ENCODE results near the gene GMPR.

The GMPR gene

GRCh38 chr6:16270178-16270794 lies 31.9 kb downstream of the GMPR start:
- no peak overlapping the region for H3K4me3 Mint-ChIP-seq

DNA sequence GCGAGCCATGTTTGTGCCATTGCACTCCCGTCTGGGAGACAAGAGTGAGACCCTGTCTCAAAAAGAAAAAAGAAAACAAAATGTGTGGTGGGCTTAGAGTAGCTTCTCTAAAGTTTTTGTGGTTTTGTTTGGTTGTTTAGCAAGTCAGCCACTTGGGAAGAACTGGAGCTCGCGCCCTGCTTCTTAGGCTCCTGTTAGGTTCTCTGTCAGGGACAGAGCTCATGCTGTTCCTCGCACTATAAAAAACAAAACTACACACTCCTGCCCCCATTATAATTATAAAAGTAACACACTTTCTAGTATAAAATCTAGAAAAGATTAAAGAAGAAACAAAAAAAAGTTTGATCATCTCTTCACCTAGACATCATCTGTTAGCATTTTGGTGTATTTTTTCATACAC lies 33.0 kb downstream of the GMPR start:
- no peak overlapping the region for H3K4me3 Mint-ChIP-seq
- H3K4me1 Mint-ChIP-seq = no peaks in the 10 kb centered on the region
- no peak overlapping the region for H3K27ac Mint-ChIP-seq
- ATAC-seq (no peak), DNase-seq (ENCODE audit: low spot score in 2 of 2) (no peak)
- H3K36me3 Mint-ChIP-seq = no peaks in the 10 kb centered on the region
- H3K9me3 Mint-ChIP-seq = no peaks in the 10 kb centered on the region

More at GRCh38 chr6:16270178-16270794, 31.9 kb downstream of the GMPR start:
- H3K27ac Mint-ChIP-seq = no peak overlapping the region
- no peaks in the 10 kb centered on the region for H3K9me3 Mint-ChIP-seq
- ATAC-seq (no peak), DNase-seq (ENCODE audit: low spot score in 2 of 2) (no peak)
- H3K4me1 Mint-ChIP-seq = no peaks in the 10 kb centered on the region
- H3K36me3 Mint-ChIP-seq = no peaks in the 10 kb centered on the region

- Mint-ChIP-seq H3K36me3 (no peaks in the 10 kb centered on the region), H3K27ac (no peak overlapping the region), H3K9me3 (no peaks in the 10 kb centered on the region), H3K4me1 (no peaks in the 10 kb centered on the region), H3K4me3 (no peak overlapping the region)
- ATAC-seq = no peak
- DNase-seq (ENCODE audit: low spot score in 2 of 2) = no peak
Observed at GRCh38 chr6:16272201-16272600, 33.8 kb downstream of the GMPR start.

DNA sequence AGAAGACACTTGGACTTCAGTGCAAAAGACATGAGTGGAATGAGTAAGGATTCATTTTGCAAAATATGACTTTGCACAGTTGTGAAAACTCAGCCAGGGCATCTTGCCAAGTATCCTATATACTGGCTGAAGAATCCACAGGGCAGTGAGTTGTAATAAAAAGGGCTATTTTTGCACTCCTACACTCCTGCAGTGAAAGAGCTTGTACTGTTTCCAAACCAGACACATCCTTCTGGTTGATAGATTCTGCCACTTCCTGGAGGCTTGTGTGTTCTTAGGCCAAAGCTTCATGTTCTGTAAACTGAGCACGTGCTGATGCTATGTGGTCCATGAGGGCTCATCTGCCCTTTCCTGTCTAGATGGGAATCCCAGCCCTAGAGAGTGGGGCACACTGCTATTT lies 34.9 kb downstream of the GMPR start:
- Mint-ChIP-seq H3K4me1 (peaks cover 10% of the 10 kb centered on the region), H3K27ac (no peak overlapping the region), H3K4me3 (no peak overlapping the region), H3K9me3 (no peaks in the 10 kb centered on the region), H3K36me3 (no peaks in the 10 kb centered on the region)
- ATAC-seq (no peak), DNase-seq (ENCODE audit: low spot score in 2 of 2) (no peak)

GRCh38 chr6:16274483-16274882 lies 36.1 kb downstream of the GMPR start:
- no peaks in the 10 kb centered on the region for H3K9me3 Mint-ChIP-seq
- H3K4me1 Mint-ChIP-seq = peaks cover 13% of the 10 kb centered on the region
- H3K27ac Mint-ChIP-seq = no peak overlapping the region
- DNase-seq (ENCODE audit: low spot score in 2 of 2) = no peak
- H3K4me3 Mint-ChIP-seq = no peak overlapping the region
- H3K36me3 Mint-ChIP-seq = no peaks in the 10 kb centered on the region
- ATAC-seq = no peak

GRCh38 chr6:16274885-16275589 lies 36.6 kb downstream of the GMPR start:
- Mint-ChIP-seq H3K9me3 (no peaks in the 10 kb centered on the region), H3K4me1 (peaks cover 13% of the 10 kb centered on the region), H3K4me3 (no peak overlapping the region), H3K36me3 (no peaks in the 10 kb centered on the region), H3K27ac (no peak overlapping the region)
- ATAC-seq (no peak), DNase-seq (ENCODE audit: low spot score in 2 of 2) (no peak)

DNA sequence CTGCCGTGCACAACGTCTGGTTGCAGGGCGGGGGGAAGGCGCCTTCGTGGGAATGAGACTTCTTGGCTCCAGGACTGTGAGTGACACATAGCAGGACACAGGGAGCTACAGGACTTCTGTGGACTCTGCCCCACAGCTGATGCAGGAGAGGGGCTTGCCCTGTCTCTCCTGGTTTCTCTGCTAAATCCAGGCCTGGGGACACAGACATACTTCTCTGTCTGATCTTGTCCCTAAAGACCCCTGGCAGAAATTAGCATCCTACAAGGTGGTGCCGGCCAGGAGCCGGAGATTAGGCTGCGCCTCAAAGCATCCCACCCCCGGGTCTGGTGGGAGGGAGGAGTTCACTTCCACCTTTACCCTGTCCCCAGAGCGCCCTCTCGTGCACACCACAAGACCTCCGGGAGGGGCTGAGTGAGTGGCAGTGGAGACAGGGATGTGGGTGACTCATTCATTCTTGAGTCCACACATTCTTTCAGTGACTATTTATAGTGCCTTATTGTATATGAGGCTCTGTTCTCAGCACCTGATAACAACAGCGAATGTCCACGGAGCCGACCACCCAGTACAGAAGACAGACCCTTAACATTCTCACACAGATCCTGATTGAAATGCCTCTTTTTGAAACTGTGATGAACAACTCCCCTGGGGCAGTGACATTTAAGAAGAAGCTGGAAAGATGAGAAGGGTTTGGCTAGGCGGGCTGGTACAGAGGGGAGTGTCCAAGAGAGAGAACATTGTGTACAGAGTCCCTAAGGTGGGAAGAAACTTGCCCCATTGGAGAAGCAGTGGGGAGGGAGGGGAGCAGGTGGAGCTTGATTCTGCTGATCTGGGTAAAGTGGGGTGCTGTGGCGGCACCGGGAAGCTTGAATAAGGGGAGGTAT lies 39.0 kb downstream of the GMPR start:
- Mint-ChIP-seq H3K9me3 (no peaks in the 10 kb centered on the region), H3K4me3 (no peak overlapping the region), H3K27ac (peak overlapping the region; percentile 46), H3K36me3 (no peaks in the 10 kb centered on the region), H3K4me1 (peaks cover 13% of the 10 kb centered on the region)
- DNase-seq (ENCODE audit: low spot score in 2 of 2) (no peak), ATAC-seq (peak; percentile 88)

DNA sequence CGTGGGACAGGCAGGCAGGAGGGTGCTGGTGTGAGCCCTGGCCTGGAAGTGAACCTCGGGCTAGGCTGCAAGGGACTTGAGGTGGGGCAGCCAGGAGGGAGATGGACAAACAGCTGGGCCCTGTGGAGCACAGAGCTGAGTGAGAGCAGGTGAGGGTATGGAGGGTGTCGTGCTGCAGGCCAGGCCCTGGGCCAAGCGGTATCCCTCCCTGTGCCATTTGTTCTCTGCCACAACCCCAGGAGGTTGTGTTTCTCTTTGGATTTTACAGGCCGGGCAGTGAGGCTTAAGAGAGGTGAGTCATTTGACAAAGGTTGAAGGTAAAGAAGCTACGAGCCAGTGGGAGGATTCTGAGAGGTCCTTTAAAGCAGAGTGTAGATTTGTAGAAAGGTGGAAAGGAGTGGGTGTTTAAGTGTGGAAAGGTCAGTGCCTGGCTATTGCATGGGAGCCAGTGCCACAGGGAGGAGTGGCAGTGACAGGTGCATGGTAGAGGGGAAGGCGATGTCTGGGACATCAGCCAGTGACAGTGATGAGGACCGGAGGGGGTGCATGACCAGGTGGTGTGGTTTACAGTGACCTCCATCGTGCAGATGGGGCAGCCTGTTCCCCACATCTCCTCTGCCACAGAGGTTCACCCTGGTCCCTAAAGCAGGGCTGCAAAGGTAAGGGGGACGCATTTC lies 39.8 kb downstream of the GMPR start:
- no peak overlapping the region for H3K27ac Mint-ChIP-seq
- H3K4me1 Mint-ChIP-seq = peaks cover 13% of the 10 kb centered on the region
- H3K9me3 Mint-ChIP-seq = no peaks in the 10 kb centered on the region
- no peak for DNase-seq (ENCODE audit: low spot score in 2 of 2)
- no peaks in the 10 kb centered on the region for H3K36me3 Mint-ChIP-seq
- H3K4me3 Mint-ChIP-seq = no peak overlapping the region
- ATAC-seq = no peak

DNA sequence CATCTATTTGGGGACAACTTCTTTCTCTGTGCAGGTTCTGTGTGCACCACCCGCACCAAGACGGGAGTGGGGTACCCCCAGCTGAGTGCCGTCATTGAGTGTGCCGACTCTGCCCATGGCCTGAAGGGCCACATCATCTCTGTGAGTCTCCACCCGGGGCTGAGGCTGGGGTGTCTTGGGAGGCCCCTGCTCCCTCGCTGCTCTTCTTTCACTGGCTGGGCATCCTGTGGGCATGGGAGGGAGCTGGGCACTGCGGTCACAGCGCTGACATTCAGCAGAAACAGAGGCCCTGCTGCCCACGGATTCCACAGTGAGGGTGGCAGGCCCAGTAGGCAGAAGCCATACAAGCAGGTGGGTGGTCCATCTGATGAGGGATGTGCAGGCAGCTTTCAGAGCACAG lies 40.4 kb downstream of the GMPR start:
- peaks cover 13% of the 10 kb centered on the region for H3K4me1 Mint-ChIP-seq
- H3K4me3 Mint-ChIP-seq = no peak overlapping the region
- no peak overlapping the region for H3K27ac Mint-ChIP-seq
- no peaks in the 10 kb centered on the region for H3K9me3 Mint-ChIP-seq
- DNase-seq (ENCODE audit: low spot score in 2 of 2) (no peak), ATAC-seq (no peak)
- H3K36me3 Mint-ChIP-seq = no peaks in the 10 kb centered on the region

- Mint-ChIP-seq H3K4me1 (peaks cover 13% of the 10 kb centered on the region), H3K27ac (no peak overlapping the region), H3K4me3 (no peak overlapping the region), H3K36me3 (no peaks in the 10 kb centered on the region), H3K9me3 (no peaks in the 10 kb centered on the region)
- no peak for ATAC-seq
- DNase-seq (ENCODE audit: low spot score in 2 of 2) = no peak
Observed at GRCh38 chr6:16279243-16279642, 40.9 kb downstream of the GMPR start.

DNA sequence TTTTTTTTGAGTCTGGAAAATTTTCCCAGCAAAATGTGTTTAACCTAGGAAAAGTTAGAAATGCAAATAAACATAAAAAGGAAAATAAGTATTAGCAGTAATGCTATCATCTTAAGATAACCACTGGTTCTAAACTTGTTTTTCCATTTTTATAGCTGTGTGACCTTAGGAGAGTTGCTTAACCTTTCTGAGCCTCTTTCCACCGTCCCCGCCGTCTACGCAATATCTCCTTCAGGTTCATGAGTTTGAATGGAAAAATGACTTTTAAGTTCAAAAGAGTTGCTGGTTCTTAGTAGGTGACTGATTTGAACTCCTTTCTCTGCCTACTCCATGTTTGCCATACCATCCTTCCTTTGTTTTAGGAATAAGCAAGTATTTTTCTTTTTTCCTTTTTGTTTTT lies 44.0 kb downstream of the GMPR start:
- Mint-ChIP-seq H3K36me3 (no peaks in the 10 kb centered on the region), H3K27ac (no peak overlapping the region), H3K4me1 (peaks cover 11% of the 10 kb centered on the region), H3K4me3 (no peak overlapping the region), H3K9me3 (no peaks in the 10 kb centered on the region)
- DNase-seq (ENCODE audit: low spot score in 2 of 2) = no peak
- no peak for ATAC-seq

GRCh38 chr6:16284472-16284871 lies 46.1 kb downstream of the GMPR start:
- ATAC-seq = no peak
- H3K36me3 Mint-ChIP-seq = no peaks in the 10 kb centered on the region
- no peak for DNase-seq (ENCODE audit: low spot score in 2 of 2)
- no peaks in the 10 kb centered on the region for H3K9me3 Mint-ChIP-seq
- H3K4me1 Mint-ChIP-seq = no peaks in the 10 kb centered on the region
- H3K27ac Mint-ChIP-seq = no peak overlapping the region
- H3K4me3 Mint-ChIP-seq = no peak overlapping the region

GRCh38 chr6:16285467-16286150 lies 47.2 kb downstream of the GMPR start:
- Mint-ChIP-seq H3K27ac (no peak overlapping the region), H3K9me3 (no peaks in the 10 kb centered on the region), H3K36me3 (no peaks in the 10 kb centered on the region), H3K4me1 (no peaks in the 10 kb centered on the region), H3K4me3 (no peak overlapping the region)
- ATAC-seq (peak; percentile 33), DNase-seq (ENCODE audit: low spot score in 2 of 2) (no peak)

GRCh38 chr6:16286151-16286522 lies 47.8 kb downstream of the GMPR start:
- Mint-ChIP-seq H3K9me3 (no peaks in the 10 kb centered on the region), H3K27ac (no peak overlapping the region), H3K36me3 (no peaks in the 10 kb centered on the region), H3K4me1 (no peaks in the 10 kb centered on the region), H3K4me3 (no peak overlapping the region)
- DNase-seq (ENCODE audit: low spot score in 2 of 2) (peak; percentile 49 to 59), ATAC-seq (peak; percentile 60)

GRCh38 chr6:16288163-16288562 lies 49.8 kb downstream of the GMPR start:
- ATAC-seq (no peak), DNase-seq (ENCODE audit: low spot score in 2 of 2) (no peak)
- Mint-ChIP-seq H3K27ac (no peak overlapping the region), H3K36me3 (no peaks in the 10 kb centered on the region), H3K4me3 (no peak overlapping the region), H3K9me3 (no peaks in the 10 kb centered on the region), H3K4me1 (no peaks in the 10 kb centered on the region)

Data from stimulated activated effector memory CD8-positive, alpha-beta T cell treated with anti-CD3 and anti-CD28 coated beads, Interleukin-12 subunit alpha, Interleukin-12 subunit beta, amount 100 ng/mL, for 72 hours (primary cell).